Stimulated activated CD4-positive, alpha-beta T cell treated with anti-CD3 and anti-CD28 coated beads, TNF-alpha, amount 100 ng/mL, for 48 hours (primary cell): ENCODE data around the gene KDELR3.

Source experiments
- DNase-seq, 3 donors: peaks; one replicate each; pipeline ENCODE4 v3.0.0-alpha.2; 2020; ENCODE audit warnings: low read depth in 3 of 3

KDELR3 gene

DNA sequence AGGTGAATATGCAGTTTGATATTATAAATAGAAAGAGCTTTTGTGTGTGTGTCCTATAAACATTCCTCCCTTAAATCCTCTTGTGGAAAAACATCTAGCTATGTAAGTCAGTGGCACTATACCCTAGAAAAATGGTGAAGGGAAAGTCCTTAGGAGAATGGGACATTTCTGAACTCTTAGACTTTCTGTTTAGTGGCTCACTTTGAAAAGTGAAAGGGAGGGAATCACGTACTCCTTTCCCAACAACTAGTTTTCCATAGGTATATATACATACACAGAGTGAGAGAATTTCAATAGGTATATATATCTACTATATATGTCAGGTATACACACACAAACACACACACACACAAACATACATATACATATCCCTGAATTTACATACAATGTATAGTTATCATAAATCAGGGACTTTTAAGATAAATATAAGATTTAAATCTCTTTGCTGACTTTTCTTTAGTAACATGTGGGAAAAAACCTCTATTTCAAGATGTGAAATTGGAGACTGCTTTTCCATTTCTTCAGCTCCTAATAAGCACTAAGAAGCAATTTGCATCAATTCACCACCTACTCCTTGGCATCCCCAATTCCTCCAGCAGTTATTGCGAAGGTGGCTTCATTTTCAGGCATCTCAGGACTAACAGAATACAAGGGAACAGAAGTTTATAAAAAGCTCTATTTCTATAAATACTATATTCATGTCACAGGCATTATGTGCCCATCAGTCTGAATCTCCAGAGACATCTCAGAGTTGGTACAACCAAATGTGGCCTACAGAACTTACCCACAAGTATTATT is 51.8 kb downstream of the KDELR3 start:
- no peak for DNase-seq

GRCh38 chr22:38523029-38523428 is 55.1 kb downstream of the KDELR3 start:
- DNase-seq: no peak

GRCh38 chr22:38523479-38523878 is 55.6 kb downstream of the KDELR3 start:
- DNase-seq: no peak

DNA sequence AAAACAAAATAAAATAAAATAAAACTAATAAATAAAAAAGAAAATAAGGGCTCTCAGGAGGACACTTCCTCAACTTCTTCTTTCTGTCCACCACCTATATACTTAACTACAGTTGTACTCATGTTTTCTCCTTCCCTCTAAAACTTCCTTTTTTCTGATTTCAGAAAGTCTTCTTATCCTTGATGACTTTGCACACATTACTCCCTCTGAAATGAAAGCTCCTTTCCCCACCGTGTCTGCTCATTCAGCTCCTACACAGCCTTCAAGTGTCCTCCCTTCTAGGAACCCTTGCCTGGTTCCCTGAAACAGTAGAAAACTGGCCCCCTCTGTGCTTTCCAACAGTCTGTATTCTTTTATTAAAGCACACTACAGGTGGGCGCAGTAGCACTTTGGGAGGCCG is 56.5 kb downstream of the KDELR3 start:
- DNase-seq: no peak

DNA sequence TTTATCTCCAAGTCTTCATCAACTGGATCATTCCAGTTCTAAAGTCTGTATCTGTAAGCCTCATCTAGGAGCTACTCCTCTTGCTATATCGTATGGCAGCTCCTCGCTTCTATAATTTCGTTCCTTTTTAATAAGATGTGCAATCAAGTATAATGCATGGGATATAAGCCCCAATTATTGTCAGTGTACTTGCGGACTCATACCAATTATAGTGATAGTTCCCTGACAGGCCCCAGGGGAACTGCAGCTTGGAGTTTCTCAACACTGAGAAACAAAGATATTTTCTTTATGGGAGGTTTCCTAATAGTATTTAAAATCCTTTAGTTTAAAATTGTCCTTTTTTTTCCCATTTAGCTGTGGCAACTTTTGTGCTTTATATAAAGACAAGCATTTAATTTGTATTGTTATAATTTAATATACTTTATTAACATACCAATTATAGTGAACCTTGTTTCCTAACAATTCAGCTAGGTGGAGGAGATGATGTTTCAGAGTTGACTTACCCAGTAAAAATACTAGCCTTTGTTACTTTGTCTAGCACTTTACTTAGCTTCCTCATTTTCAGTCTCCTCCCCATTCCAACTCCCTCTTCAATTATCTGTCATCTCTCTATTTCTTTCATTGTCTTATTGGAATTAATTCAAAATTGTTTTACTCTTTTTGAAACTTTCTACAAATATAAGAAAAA is 63.5 kb downstream of the KDELR3 start:
- DNase-seq: no peak
